GM19351 (cell line): ENCODE results near the gene ATAD3A.
"Not testable (repeated sequence)": the region's sequence is repeated elsewhere in the genome, so short reads cannot be mapped to it uniquely, and the experiment has no call there.

Source experiments
- ATAC-seq: cut with Tn5 transposase; IDR thresholded peaks from one replicate; pipeline ENCODE4 v1.9.1; 2021; ENCODE audit warnings: mild to moderate bottlenecking, moderate library complexity; ENCODE audit not compliant: unreplicated experiment

Gene ATAD3A

DNA sequence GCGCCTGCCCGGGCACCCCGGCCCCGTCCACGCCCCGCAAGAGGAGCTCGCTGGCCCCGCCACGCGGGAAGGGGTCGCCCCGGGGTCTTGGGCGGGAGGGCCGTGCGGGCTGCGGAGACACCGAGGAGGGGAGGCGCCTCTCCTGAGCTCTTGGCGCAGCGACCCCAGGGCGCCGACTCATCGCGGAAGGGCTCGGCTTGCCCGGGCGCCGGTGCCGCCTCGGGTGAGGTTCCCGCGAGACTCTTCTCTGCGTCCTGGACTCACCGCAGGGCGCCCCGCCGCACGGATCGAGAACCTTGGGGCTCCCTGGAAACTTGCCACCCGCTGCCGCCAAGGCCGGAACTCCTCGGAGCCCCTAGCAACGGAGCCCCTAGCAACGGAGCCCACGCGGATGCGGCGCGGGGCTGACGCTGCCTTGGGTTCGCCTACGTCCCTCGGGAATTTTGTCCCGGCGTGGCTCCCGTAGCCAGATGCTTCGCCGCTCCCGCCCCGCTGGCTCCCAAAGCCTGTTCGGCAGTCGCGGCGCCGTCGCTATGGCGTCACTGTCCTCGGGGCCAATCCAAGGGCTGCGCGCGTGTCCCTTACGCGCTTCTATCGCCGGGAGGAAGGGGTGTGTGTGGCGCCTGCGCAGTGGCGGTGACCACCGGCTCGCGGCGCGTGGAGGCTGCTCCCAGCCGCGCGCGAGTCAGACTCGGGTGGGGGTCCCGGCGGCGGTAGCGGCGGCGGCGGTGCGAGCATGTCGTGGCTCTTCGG, at the start of gene ATAD3A:
ATAD3A (plus strand) TSS at position 630 of the 753 bp plus-strand sequence; CDS start at position 737, 107 bp downstream.
- ATAC-seq, result peak; percentile 94

- ATAC-seq, result no peak
These were observed 49.5 kb upstream of the ATAD3A start for GRCh38 chr1:1462318-1462966.

GRCh38 chr1:1463312-1463711, 48.6 kb upstream of the ATAD3A start:
- ATAC-seq, result no peak

DNA sequence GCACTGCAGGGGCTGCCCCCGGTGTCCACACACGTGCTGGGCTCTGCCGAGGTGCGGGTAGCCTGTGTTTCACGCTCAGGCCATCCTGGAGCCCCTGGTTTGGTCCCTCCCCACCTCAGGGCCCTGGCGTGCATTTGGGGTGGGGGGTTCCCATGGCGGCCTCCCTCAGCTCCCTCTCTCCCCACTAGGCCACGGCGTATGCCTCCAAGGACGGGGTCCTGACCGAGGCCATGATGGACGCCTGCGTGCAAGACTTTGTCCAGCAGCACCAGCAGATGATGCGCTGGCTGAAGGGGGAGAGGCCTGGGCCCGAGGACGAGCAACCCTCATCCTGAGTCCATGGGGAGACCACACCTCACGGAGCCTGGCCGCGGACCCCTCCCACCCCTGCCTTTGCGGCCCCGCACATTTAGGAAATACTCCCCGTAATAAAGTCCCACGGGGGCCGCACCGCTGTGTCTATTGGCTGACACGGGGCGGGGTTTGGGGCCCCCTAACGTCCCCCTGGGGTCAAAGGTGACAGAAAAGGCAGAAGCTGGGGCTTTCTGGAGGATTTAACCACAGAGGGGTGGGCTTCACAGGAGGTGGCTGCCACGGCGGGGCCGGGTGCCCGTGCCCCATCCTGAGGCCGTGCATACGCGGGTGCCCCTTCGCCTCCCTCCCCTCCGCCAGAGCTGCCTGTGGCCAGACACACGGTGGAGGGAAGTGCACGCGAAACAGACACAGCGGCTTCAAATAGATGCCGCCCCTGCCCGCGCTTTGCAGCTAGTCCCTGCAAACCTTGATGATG, 43.6 kb upstream of the ATAD3A start:
- not testable (repeated sequence) for ATAC-seq

- no peak for ATAC-seq
These were observed 41.2 kb upstream of the ATAD3A start for GRCh38 chr1:1470626-1471388.

DNA sequence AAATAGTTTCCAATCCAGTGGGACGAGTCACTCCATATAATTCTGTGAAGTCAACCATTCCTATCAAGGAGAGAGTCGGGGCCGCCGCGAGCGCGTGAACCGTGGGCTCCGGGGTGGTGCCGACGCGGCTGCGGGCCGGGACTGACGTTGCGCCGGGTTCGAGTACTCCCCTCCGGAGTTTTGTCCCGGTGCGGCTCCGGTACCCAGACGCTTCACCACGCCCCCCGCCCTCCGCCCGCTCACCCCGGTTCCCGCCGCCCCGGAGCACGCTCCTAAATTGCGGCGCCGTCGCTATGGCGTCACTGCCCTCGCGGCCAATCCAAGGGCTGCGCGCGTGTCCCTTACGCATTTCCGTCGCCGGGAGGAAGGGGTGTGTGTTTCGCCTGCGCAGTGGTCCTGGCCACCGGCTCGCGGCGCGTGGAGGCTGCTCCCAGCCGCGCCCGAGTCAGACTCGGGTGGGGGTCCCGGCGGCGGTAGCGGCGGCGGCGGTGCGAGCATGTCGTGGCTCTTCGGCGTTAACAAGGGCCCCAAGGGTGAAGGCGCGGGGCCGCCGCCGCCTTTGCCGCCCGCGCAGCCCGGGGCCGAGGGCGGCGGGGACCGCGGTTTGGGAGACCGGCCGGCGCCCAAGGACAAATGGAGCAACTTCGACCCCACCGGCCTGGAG, 40.4 kb upstream of the ATAD3A start, which contains the start of gene ATAD3B:
ATAD3B (plus strand) TSS at position 377 of the 664 bp plus-strand sequence; CDS start at position 497, 120 bp downstream.
- peak; percentile 97 for ATAC-seq

GRCh38 chr1:1472053-1472876, 39.7 kb upstream of the ATAD3A start:
- peak; percentile 22 for ATAC-seq

- not testable (repeated sequence) for ATAC-seq
These were observed 36.0 kb upstream of the ATAD3A start for GRCh38 chr1:1476011-1476410.

- no peak for ATAC-seq
These were observed 34.8 kb upstream of the ATAD3A start for GRCh38 chr1:1477206-1477605.

GRCh38 chr1:1479547-1480487, 32.1 kb upstream of the ATAD3A start:
- ATAC-seq, result no peak

GRCh38 chr1:1480488-1480867, 31.5 kb upstream of the ATAD3A start:
- not testable (repeated sequence) for ATAC-seq

DNA sequence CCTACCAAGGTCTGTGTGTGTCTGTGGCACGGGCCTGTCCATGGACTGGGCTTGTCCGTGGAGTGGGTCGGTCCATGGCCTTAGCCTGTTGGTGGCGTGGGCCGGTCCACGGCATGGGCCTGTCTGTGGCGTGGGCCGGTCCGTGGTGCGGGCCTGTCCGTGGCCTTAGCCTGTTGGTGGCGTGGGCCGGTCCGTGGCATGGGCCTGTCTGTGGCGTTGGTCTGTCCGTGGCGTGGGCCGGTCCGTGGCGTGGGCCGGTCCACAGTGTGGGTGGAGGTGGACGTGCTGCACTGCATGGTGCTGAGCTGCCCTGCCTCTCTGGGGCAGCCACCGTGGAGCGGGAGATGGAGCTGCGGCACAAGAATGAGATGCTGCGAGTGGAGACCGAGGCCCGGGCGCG, 30.2 kb upstream of the ATAD3A start:
- ATAC-seq, result not testable (repeated sequence)

- ATAC-seq, result no peak
These were observed 29.1 kb upstream of the ATAD3A start for GRCh38 chr1:1482856-1483255.

GRCh38 chr1:1483714-1484113, 28.2 kb upstream of the ATAD3A start:
- ATAC-seq, result no peak

DNA sequence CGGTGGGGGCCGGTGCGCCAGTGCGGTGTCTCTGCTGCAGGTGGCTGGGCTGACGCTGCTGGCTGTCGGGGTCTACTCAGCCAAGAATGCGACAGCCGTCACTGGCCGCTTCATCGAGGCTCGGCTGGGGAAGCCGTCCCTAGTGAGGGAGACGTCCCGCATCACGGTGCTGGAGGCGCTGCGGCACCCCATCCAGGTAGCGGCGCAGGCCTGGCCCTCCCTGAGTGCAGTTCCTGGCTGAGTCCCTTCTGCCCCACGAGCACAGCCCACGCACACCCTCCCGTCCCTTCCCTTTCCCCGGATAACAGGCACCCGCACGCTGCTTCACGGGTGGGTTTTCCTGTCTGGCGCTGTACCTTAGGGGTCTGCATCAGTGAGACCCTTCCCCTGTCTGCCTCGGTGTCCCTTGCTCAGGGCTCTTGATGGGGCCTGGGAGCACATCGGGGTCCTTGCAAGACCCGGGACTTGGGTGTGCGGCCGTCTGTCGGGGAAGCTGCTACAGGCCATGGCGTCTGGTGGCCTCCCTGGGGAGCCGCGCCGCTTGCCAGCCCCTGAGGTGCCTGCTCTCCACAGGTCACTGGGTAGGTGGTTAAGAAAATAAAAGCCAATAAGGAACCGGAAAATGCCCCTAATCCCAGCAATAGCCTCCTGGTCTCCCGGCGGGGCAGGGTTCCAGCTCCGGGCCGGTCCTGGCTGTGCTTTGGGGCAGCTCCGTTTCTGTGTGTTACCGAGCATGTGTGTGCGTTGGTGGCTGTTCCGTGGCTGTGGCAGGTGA, 26.8 kb upstream of the ATAD3A start:
- not testable (repeated sequence) for ATAC-seq

GRCh38 chr1:1485755-1486317, 26.1 kb upstream of the ATAD3A start:
- not testable (repeated sequence) for ATAC-seq

GRCh38 chr1:1487701-1488100, 24.3 kb upstream of the ATAD3A start:
- ATAC-seq, result no peak
